ENCODE results near the gene LY6G5C.

DNA sequence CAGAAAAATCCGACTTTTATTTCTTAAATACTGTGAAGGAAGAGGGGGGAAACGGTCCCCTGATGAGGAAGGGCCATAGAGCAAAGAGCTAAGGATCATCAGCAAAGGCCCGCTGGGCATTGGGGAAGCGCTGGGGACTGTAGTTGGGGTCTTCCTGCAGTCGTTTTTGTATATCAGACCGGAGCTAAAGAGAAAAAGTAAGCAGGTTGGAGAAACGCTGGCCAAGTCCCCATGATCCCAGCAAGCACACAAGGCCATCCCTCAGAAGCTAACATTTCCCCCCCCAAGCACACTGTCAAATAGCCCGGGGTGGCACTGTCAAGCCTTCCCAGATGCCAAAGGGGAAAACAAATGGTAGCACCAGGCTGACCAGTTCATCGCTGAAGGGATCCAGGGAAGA, 41.8 kb downstream of the LY6G5C start:
- TF ChIP-seq, protein P1, sequence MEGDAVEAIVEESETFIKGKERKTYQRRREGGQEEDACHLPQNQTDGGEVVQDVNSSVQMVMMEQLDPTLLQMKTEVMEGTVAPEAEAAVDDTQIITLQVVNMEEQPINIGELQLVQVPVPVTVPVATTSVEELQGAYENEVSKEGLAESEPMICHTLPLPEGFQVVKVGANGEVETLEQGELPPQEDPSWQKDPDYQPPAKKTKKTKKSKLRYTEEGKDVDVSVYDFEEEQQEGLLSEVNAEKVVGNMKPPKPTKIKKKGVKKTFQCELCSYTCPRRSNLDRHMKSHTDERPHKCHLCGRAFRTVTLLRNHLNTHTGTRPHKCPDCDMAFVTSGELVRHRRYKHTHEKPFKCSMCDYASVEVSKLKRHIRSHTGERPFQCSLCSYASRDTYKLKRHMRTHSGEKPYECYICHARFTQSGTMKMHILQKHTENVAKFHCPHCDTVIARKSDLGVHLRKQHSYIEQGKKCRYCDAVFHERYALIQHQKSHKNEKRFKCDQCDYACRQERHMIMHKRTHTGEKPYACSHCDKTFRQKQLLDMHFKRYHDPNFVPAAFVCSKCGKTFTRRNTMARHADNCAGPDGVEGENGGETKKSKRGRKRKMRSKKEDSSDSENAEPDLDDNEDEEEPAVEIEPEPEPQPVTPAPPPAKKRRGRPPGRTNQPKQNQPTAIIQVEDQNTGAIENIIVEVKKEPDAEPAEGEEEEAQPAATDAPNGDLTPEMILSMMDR (IDR thresholded peaks at IDR 0.05), result no peak
- no peak for TF ChIP-seq POLR2A (IDR thresholded peaks at IDR 0.05)
